ENCODE data around the gene PPP1R15B. TPM values are rescaled to one million over a fixed set of nuclear protein-coding genes. Genes with fewer than 3 reads are reported as not detected.

Gene PPP1R15B
- total RNA-seq, 1 donor from 2014 or later: 57.5 TPM

GRCh38 chr1:204442376-204443259 lies 31.0 kb upstream of the PPP1R15B start:
- no peaks in the 10 kb centered on the region for H3K27me3 Mint-ChIP-seq (ENCODE audit: low read depth)
- H3K4me3 Mint-ChIP-seq: no peak overlapping the region
- H3K4me1 Mint-ChIP-seq: peaks cover 31% of the 10 kb centered on the region
- peak overlapping the region; percentile 95 for H3K27ac Mint-ChIP-seq
- no peak for TF ChIP-seq CTCF (IDR thresholded peaks at IDR 0.05; ENCODE audit: unreplicated experiment)
- peaks cover 30% of the 10 kb centered on the region for H3K36me3 Mint-ChIP-seq
- no peak for DNase-seq (ENCODE audit: low spot score in 2 of 2, unreplicated experiment in 2 of 2)
- no peaks in the 10 kb centered on the region for H3K9me3 Mint-ChIP-seq

- Mint-ChIP-seq H3K27ac (peak overlapping the region; percentile 95), H3K36me3 (peaks cover 31% of the 10 kb centered on the region), H3K4me3 (no peak overlapping the region), H3K9me3 (no peaks in the 10 kb centered on the region), H3K27me3 (ENCODE audit: low read depth) (no peaks in the 10 kb centered on the region), H3K4me1 (peaks cover 30% of the 10 kb centered on the region)
- no peak for DNase-seq (ENCODE audit: low spot score in 2 of 2, unreplicated experiment in 2 of 2)
- TF ChIP-seq CTCF (IDR thresholded peaks at IDR 0.05; ENCODE audit: unreplicated experiment): no peak
Observed at GRCh38 chr1:204441558-204441957, 29.9 kb upstream of the PPP1R15B start.

GRCh38 chr1:204439621-204440375 lies 28.2 kb upstream of the PPP1R15B start:
- no peak for DNase-seq (ENCODE audit: low spot score in 2 of 2, unreplicated experiment in 2 of 2)
- H3K36me3 Mint-ChIP-seq: peaks cover 31% of the 10 kb centered on the region
- peaks cover 27% of the 10 kb centered on the region for H3K4me1 Mint-ChIP-seq
- no peaks in the 10 kb centered on the region for H3K9me3 Mint-ChIP-seq
- no peak for TF ChIP-seq CTCF (IDR thresholded peaks at IDR 0.05; ENCODE audit: unreplicated experiment)
- H3K27me3 Mint-ChIP-seq (ENCODE audit: low read depth): no peaks in the 10 kb centered on the region
- H3K27ac Mint-ChIP-seq: no peak overlapping the region
- H3K4me3 Mint-ChIP-seq: no peak overlapping the region

GRCh38 chr1:204438628-204439027 lies 27.0 kb upstream of the PPP1R15B start:
- no peak overlapping the region for H3K4me3 Mint-ChIP-seq
- TF ChIP-seq CTCF (IDR thresholded peaks at IDR 0.05; ENCODE audit: unreplicated experiment): no peak
- H3K9me3 Mint-ChIP-seq: no peaks in the 10 kb centered on the region
- no peak overlapping the region for H3K27ac Mint-ChIP-seq
- no peaks in the 10 kb centered on the region for H3K27me3 Mint-ChIP-seq (ENCODE audit: low read depth)
- peaks cover 37% of the 10 kb centered on the region for H3K36me3 Mint-ChIP-seq
- no peak for DNase-seq (ENCODE audit: low spot score in 2 of 2, unreplicated experiment in 2 of 2)
- H3K4me1 Mint-ChIP-seq: peaks cover 19% of the 10 kb centered on the region

GRCh38 chr1:204437796-204438570 lies 26.4 kb upstream of the PPP1R15B start:
- Mint-ChIP-seq H3K27me3 (ENCODE audit: low read depth) (no peaks in the 10 kb centered on the region), H3K9me3 (no peaks in the 10 kb centered on the region), H3K4me1 (peaks cover 13% of the 10 kb centered on the region), H3K4me3 (no peak overlapping the region), H3K36me3 (peaks cover 41% of the 10 kb centered on the region), H3K27ac (no peak overlapping the region)
- no peak for DNase-seq (ENCODE audit: low spot score in 2 of 2, unreplicated experiment in 2 of 2)
- TF ChIP-seq CTCF (IDR thresholded peaks at IDR 0.05; ENCODE audit: unreplicated experiment): no peak

All from mesothelial cell of epicardium (in vitro differentiated cells).